MG63 (cell line): ENCODE data around the gene NRTN. TPM values are rescaled to one million over a fixed set of nuclear protein-coding genes. Genes with fewer than 3 reads are reported as not detected.
A peak's percentile ranks its signal among the peaks of the same experiment; 100 is the strongest.

Experiments
- DNase-seq: peaks from one replicate; pipeline ENCODE4 v3.0.0-alpha.2; 2020
- H3K27me3 ChIP-seq: fragments of 250-450 bp; sonication (Bioruptor Pico); 2 replicates; pipeline ENCODE4 v1.5.1; 2020; ENCODE audit warnings: mild to moderate bottlenecking, moderate library complexity
- H3K36me3 ChIP-seq: fragments of 250-450 bp; sonication (Bioruptor Pico); 2 replicates; pipeline ENCODE4 v1.5.1; 2020; ENCODE audit warnings: mild to moderate bottlenecking, moderate library complexity
- H3K4me3 ChIP-seq: fragments of 250-450 bp; sonication (Bioruptor Pico); 2 replicates; pipeline ENCODE4 v1.5.1; 2020; ENCODE audit warnings: mild to moderate bottlenecking, moderate library complexity
- H3K9me3 ChIP-seq: fragments of 250-450 bp; sonication (Bioruptor Pico); 2 replicates; pipeline ENCODE4 v1.5.1; 2020; ENCODE audit warnings: mild to moderate bottlenecking, moderate library complexity
- total RNA-seq: library from RNA; depleted of rRNA; stranded (reverse); fragments of >200 nt; shearing (Covaris generic); gene quantifications from 2 replicates; pipeline ENCODE4 v1.2.3, GENCODE V29; 2014; ENCODE audit warnings: low replicate concordance

Gene NRTN
- total RNA-seq, 1 experiment from 2014 or later = 1.4 TPM

DNA sequence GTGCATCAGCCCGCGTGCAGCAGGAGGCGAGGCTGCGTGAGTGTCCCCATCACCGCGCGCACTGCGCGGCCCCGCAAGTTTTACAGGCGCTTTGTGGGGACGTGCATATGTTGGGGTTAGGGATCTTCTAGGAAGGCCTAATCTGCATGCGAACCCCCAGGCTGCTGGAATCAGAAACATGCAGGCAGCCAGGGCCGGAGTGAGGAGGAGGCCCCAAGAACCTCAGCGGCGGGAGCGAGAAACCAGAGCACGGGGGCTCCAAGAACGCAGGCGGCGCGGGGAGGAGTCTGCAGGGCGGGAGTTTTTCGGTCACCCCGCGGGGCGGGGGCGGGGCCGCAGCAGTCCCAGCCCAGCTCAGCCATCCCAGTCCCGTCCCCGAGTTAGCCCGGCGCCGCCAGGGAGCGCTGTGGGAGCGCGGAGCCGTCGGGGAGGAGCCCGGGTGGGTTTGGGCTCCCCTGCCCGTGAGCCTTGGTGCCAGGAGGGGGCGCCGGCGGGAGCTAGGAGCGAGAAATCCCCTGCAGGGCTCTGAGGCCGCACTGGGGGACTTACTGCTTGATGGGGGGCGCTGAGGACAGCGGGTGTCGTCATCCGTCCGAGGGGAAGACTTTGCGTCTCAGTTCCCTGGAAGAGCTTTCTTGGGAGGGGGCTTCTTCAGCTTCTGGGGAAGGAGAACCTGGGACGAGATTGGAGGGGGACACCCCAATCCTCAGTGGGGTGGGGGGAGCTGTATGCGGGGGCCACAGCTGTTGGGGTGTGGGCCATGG lies 933 bp upstream of the NRTN start:
- Histone ChIP-seq H3K9me3 (no peaks in the 10 kb centered on the region), H3K36me3 (no peaks in the 10 kb centered on the region), H3K4me3 (peak overlapping the region; percentile 24), H3K27me3 (peaks cover 10% of the 10 kb centered on the region; the same call in 1 of the 2 replicates)
- peak; percentile 83 for DNase-seq

DNA sequence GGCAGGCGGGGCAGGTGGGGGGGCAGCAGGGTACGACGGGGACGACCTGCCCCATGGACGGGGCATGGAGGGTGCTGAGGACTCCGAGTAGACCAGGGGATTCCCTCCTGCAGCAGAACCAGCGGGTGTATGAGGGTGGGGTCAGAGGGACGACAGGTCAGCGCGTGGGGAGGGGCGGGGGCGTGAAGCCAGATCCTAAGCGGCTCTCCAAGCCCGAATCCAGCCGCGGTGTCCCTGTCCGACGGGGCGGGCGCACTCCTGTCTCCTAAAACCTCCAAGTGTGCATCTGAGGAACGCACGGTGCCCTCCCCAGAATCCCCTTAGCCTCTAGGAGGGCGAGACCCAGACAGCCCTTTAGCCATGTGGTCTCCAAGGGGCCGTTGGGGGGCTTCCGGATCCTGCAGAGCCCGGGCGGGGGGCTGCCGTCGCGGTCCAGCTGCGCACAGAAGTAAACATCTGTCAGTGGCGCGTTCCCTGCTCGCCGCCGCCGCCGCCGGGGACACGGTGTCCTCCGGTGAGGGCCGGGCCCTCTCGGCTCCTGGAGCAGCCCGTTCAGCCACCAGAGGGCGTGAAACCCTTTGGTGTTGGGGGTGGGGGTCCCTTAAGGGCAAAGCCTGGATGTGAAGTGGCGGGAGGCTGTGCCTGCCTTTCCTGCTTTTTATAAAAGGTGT lies 730 bp downstream of the NRTN start:
- no peaks in the 10 kb centered on the region for H3K9me3 ChIP-seq
- no peaks in the 10 kb centered on the region for H3K36me3 ChIP-seq
- DNase-seq = peak; percentile 50
- H3K27me3 ChIP-seq = peaks cover 10% of the 10 kb centered on the region; the same call in 1 of the 2 replicates
- H3K4me3 ChIP-seq = no peak overlapping the region

DNA sequence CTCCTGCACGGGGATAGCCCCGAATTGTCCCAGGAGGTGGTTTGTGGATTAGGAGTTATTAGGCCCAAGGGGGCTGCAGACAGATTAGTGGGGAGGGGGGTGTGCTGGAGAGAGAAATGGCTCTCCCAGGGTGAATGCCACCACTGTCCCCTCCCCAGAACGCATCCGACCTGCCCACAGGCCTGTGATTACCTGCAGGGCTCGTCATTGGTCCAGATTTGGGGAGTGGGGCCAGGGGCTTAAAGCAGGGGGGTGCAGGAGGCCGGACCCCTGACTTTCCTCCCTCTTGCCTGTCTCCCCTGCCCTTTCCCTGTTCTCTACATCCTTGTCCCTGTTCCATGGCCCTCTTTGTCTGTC lies 1.2 kb downstream of the NRTN start:
- peaks cover 10% of the 10 kb centered on the region; the same call in 1 of the 2 replicates for H3K27me3 ChIP-seq
- no peaks in the 10 kb centered on the region for H3K36me3 ChIP-seq
- no peak overlapping the region for H3K4me3 ChIP-seq
- H3K9me3 ChIP-seq = no peaks in the 10 kb centered on the region
- no peak for DNase-seq

DNA sequence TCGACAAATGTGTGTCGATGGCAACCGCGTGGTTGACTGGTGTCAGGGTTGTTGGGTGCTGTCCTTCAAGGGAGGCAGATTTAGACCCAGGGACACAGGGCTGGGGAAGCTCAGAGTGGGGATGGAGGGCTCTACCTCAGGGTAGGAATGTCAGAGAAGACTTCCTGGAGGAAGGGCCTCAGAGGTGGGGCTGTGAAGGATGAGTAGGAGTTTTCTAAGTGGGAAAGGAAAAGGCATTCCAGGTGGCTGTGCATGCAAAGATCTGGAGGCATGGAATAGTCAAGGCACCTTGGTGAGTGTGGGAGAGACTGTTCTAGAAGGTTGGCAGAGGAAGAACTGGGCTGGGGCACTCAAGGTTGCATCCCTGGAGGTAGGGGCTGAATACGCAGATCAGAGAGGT lies 2.0 kb downstream of the NRTN start:
- no peak for DNase-seq
- peaks cover 10% of the 10 kb centered on the region; the same call in 1 of the 2 replicates for H3K27me3 ChIP-seq
- no peaks in the 10 kb centered on the region for H3K36me3 ChIP-seq
- no peaks in the 10 kb centered on the region for H3K9me3 ChIP-seq
- H3K4me3 ChIP-seq = no peak overlapping the region

DNA sequence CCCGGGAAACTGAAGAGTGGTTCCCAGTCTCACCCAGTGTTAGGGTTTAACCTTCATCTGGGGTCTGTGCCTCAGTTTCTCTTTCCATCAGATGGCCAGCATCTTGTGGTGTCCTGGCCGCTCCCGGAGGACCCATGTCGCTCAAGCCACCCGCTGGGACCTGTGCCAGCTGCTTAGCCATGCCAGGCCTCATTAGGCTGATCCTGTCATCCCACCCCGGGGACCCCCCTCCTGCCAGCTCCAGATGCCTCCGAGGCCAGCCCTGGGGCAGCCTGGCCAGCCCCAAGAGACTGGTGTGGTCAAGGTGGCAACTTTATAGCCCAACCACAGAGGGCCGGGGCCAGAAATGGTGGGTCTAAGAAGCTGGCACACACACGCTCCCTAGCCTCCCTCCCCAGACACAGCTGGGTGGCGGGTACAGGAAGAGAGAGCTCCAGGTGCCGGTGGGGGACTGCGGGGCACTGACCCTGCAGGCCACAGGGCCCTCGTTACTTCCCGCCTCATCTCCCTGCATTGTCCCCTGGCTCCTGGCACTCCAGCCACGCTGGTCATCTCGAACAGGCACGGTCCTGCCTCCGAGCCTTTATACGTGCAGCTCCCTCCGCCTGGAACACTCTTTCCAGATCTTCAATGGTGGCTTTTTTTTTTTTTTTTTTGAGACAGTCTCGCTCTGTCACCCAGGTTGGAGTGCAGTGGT lies 3.4 kb downstream of the NRTN start:
- H3K9me3 ChIP-seq = no peaks in the 10 kb centered on the region
- no peak for DNase-seq

DNA sequence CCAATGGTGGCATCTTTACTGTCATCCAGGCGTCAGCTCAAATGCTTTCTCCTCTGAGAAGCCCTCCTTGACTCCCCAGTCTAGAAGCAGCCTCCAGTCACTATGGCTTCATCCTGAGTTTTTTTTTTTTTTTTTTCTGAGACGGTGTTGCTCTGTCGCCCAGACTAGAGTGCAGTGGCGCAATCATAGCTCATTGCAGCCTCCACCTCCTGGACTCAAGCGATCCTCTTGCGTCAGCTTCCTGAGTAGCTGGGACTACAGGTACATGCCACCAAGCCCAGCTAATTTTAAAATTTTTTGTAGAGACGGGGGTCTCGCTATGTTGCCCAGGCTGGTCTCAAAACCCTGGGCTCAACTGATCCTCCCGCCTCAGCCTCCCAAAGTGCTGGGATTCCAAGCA lies 4.2 kb downstream of the NRTN start:
- peaks cover 10% of the 10 kb centered on the region; the same call in 1 of the 2 replicates for H3K27me3 ChIP-seq
- H3K36me3 ChIP-seq = no peaks in the 10 kb centered on the region
- no peak overlapping the region for H3K4me3 ChIP-seq
- no peaks in the 10 kb centered on the region for H3K9me3 ChIP-seq
- DNase-seq = no peak

More for the DNA sequence above, 3.4 kb downstream of the NRTN start:
- Histone ChIP-seq H3K4me3 (no peak overlapping the region), H3K27me3 (peaks cover 10% of the 10 kb centered on the region; the same call in 1 of the 2 replicates), H3K36me3 (no peaks in the 10 kb centered on the region)

DNA sequence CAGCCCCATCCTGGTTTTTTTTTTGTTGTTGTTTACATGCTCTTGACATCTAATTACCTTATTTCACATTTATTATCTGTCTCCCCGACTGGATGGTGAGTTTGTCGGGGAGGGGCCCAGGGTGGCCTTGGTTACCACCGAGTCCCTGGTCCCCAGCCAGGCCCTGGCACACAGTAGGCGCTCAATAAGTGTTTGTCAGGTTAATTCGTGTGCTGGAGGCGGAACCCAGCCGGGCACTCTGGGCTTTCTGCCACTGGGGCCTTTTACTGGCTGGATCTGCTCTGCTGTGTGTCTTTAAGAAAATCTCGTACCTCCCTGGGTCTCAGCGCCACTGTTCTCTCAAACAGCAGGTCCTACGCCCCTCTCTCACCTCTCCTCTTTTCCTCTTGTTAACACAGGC lies 4.6 kb downstream of the NRTN start:
- peaks cover 6% of the 10 kb centered on the region; the same call in 1 of the 2 replicates for H3K27me3 ChIP-seq
- H3K36me3 ChIP-seq = no peaks in the 10 kb centered on the region
- no peaks in the 10 kb centered on the region for H3K9me3 ChIP-seq

DNA sequence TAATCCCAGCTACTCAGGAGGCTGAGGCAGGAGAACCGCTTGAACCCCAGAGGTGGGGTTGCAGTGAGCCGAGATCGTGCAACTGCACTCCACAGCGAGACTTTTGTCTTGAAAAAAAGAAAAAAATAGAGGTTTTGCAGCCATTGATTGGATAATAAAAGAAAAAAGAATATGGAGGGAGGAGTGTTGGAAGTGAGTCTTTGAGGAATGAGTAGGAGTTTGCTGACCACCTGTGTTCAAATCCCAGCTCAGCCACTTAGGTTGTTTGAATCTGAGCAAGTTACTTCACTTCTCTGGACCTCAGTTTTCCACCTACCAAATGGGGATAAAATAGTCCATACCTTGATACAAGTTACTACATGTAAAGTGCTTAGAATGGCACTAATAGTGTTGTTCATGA lies 6.2 kb downstream of the NRTN start:
- Histone ChIP-seq H3K27me3 (no peaks in the 10 kb centered on the region; the same call in 1 of the 2 replicates), H3K9me3 (no peaks in the 10 kb centered on the region), H3K36me3 (no peaks in the 10 kb centered on the region), H3K4me3 (no peak overlapping the region)
- no peak for DNase-seq

More for the DNA sequence above, 4.6 kb downstream of the NRTN start:
- no peak overlapping the region for H3K4me3 ChIP-seq
- DNase-seq = no peak

DNA sequence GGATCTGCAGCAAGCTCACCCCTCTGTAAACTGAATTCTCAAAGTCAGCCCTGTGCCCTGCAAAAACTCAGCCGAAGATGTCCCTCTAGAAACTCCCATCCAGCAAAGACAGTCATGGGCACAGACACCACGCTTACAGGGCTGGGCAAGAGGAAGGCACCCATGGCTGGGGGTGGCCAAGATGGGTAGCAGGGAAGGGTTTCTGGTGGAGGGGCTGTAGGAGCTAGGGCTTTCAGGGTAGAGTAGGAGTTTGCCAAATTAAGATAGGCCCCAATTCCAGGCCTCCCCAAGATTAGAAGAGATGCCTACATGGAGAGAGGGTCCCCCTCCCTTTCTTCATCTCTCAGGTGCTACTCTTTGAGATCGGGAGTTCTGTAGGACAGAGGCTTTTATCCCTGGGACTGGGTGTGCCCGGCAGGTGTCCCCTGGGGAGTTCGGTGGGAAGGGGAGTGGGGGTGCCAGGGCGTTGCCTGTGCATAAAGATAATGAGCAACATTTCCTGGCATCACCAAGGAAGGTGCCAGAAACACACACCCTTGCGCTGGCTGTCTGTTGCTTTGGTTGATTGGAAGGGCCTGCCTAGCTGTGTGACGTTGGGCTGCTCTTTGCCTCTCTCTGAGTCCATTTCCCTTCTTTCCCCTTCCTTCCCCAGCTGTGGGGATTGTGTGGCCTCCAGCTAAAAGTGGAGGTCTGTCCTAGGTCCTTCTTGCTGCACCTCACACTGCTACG lies 9.4 kb downstream of the NRTN start:
- Histone ChIP-seq H3K4me3 (no peak overlapping the region), H3K36me3 (no peaks in the 10 kb centered on the region), H3K9me3 (no peaks in the 10 kb centered on the region), H3K27me3 (no peaks in the 10 kb centered on the region)
- no peak for DNase-seq

DNA sequence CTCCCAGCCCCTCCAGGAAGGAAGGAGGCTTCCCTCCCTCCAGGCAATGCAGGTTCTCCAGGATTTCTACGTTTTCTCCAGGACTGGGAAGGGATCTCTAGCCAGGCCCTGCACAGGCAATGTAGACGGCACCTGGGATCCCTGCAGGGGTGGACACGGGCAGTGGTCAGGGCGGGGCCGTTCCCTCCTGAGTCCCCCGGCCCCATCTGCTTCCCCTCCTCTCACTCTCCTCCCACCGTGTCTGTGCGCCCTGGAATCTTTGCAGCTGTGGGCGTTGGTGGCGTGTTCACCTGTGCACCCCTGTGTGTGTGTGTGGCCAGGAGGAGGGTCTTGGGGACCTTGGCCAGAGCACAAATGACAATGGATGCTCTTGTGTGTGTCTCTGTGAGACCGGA lies 10.0 kb downstream of the NRTN start:
- no peak overlapping the region for H3K4me3 ChIP-seq
- no peaks in the 10 kb centered on the region for H3K27me3 ChIP-seq
- no peaks in the 10 kb centered on the region for H3K36me3 ChIP-seq
- no peaks in the 10 kb centered on the region for H3K9me3 ChIP-seq
- DNase-seq = no peak

DNA sequence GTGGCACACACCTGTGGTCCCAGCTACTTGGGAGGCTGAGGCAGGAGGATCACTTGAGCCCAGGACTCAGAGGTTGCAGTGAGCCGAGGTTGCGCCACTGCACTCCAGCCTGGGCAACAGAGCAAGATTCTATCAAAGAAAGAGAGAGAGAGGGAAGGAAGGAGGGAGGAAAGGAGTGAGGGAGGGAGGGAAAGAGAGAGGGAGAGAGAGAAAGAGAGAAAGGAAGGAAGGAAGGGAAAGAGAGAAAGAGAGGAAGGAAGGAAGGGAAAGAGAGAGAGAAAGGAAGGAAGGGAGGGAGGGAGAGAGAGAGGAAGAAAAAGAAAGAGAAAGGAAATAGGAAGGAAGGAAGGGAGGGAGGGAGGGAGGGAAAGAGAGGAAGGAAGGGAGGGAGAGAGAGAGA lies 12.4 kb downstream of the NRTN start:
- Histone ChIP-seq H3K27me3 (no peaks in the 10 kb centered on the region), H3K36me3 (no peaks in the 10 kb centered on the region), H3K9me3 (no peaks in the 10 kb centered on the region), H3K4me3 (no peak overlapping the region)
- DNase-seq = no peak

DNA sequence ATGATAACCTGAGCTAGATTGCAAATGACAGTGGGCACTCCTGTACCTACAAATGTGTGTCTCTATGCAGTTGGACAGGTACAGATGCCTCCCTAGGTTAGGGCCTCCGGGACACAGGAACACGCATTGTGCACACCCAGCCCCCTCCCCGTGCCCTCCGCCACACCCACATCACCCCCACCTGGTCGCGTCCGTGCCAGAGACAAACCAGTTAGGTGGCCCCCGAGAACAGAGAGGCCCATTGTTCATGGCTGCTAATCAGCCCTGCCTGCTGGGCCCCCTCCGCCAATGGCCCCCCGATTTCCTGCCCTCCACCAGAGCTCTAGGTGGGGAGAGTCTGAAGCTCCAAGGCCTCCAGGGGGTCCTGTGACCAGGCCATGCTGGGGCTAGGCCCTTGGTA lies 13.7 kb downstream of the NRTN start:
- H3K36me3 ChIP-seq = no peaks in the 10 kb centered on the region
- no peak overlapping the region for H3K4me3 ChIP-seq
- DNase-seq = no peak
- no peaks in the 10 kb centered on the region for H3K9me3 ChIP-seq
- no peaks in the 10 kb centered on the region for H3K27me3 ChIP-seq

DNA sequence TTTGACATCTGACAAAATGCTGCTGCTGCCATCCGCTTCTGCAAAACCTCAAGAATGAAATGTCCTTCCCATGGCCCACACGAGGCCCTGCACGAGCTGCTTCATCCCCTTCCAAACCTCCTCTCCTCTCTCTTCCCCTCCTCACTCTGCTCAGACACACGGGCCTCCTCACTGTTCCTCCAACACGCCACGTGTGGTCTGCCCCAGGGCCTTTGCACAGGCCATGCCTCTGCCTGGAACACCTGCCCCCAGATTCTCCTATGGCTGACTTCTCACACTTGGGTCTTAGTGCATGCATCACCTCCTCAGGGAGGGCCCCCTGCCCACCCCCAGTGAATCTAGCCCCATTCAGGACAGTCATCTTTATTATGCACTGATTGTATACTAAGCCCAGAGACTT lies 15.9 kb downstream of the NRTN start:
- no peaks in the 10 kb centered on the region for H3K27me3 ChIP-seq
- no peak for DNase-seq
- no peaks in the 10 kb centered on the region for H3K9me3 ChIP-seq
- no peak overlapping the region for H3K4me3 ChIP-seq
- no peaks in the 10 kb centered on the region for H3K36me3 ChIP-seq

DNA sequence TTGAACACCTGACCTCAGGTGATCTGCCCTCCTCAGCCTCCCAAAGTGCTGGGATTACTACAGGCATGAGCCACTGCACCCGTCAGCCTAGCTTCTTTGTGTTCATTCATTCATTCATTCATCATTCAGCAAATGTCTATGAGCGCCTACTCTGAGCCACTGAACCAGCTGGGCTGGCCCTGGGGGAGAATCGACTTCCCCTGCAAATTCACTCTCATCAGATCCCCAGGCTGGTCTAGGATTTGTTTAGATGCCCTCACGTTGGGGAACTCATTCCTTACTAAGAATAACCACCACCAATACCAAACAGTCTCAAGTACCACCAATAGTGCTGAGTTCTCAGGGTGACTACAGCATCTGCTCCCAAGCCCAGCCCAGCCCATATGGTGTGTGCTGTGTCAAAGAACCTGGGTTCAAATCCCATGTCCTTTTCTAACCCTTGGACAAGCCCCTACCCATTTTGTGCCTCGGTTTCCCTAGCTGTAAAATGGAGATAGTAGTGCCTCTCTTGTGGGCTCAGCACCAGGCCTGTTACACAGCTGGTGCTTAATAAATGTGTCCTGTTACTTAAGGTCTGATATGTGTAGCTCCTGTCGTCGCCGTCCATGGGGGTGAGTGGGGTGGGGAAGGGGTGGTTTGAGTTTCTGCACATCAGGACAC lies 16.8 kb downstream of the NRTN start:
- Histone ChIP-seq H3K9me3 (no peaks in the 10 kb centered on the region), H3K4me3 (no peak overlapping the region), H3K27me3 (no peaks in the 10 kb centered on the region), H3K36me3 (no peaks in the 10 kb centered on the region)
- DNase-seq = no peak

DNA sequence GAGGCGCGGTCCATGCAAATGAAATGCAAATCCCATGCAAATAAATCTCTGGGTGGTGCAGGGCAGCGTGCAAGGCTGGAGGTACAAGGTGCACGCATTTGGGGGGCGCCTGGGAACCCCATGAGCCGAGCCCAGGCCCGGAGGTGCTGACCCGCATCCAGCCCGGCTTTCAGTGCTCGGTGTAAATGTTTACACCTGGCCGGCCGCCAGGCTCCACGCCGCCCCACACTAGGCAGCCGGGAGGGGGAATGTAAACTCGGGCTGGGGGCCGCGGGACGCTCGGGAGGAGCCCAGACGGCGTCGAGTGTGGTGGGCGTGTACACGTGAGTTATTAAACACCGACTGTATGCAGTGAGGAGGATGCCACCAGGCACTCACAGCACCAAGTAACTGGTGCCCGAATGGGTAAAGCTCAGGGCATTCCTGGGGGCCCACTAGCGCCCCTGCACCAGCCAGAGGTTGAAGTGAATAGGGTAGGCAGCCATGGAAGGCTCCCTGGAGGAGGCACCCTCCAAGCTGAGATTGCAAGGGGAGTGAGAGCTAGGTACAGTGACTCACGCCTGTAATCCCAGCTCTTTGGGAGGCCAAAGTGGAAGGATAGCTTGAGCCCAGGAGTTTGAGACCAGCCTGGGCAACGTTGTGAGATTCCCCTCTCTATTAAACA lies 17.4 kb downstream of the NRTN start:
- no peak overlapping the region for H3K4me3 ChIP-seq
- no peaks in the 10 kb centered on the region for H3K36me3 ChIP-seq
- H3K27me3 ChIP-seq = no peaks in the 10 kb centered on the region
- DNase-seq = no peak
- no peaks in the 10 kb centered on the region for H3K9me3 ChIP-seq
